ENCODE measurements around the gene PCYT1A. TPM values are rescaled to one million over a fixed set of nuclear protein-coding genes. Genes with fewer than 3 reads are reported as not detected.

PCYT1A gene
- total and polyA plus RNA-seq, 10 of the 15 experiments (the other 5 are each of a cell fraction or from before 2014, with no cell fraction given), result 10.8 to 64.3 (median 48.6) TPM

GRCh38 chr3:196192524-196193051 is 94.9 kb downstream of the PCYT1A start:
- 2% methylated on average over 14 of the region's 14 CpGs for WGBS (ENCODE audit: insufficient coverage, insufficient replicate concordance, low lambda C conversion rate, missing lambda C conversion rate)
- Histone ChIP-seq H3K4me1 (ENCODE audit: control insufficient read depth, insufficient read depth, low read length) (peaks cover 50% of the 10 kb centered on the region), H3K4me3 (peak overlapping the region; percentile 53; the same call in 1 of the 2 replicates), H3K4me2 (ENCODE audit: control insufficient read depth, insufficient read depth) (peak overlapping the region; percentile 67), H2AFZ (ENCODE audit: control insufficient read depth, low read depth, low read length) (peak overlapping the region; percentile 61), H3K27me3 (replicated peaks in 1 of 2; ENCODE audit: control insufficient read depth in 2 of 2, insufficient read depth in 2 of 2, low read length in 1 of 2) (no peaks in the 10 kb centered on the region), H3K9me3 (replicated peaks; ENCODE audit: control insufficient read depth, insufficient read depth, low read length) (no peaks in the 10 kb centered on the region), H4K20me1 (ENCODE audit: control insufficient read depth, insufficient read depth) (no peaks in the 10 kb centered on the region), H3K36me3 (ENCODE audit: control insufficient read depth in 2 of 2, insufficient read depth in 2 of 2, low read length in 1 of 2) (no peaks in the 10 kb centered on the region), H3K79me2 (ENCODE audit: control insufficient read depth, insufficient read depth, low read length) (no peaks in the 10 kb centered on the region; the same call in 1 of the 2 replicates), H3K27ac (ENCODE audit: control insufficient read depth, insufficient read depth) (peak overlapping the region; percentile 83), H3K9ac (ENCODE audit: control insufficient read depth, insufficient read depth, low read length) (peak overlapping the region; percentile 66)
- BruUV-seq (replicated peaks), result no TSS peak
- CTCF ChIA-PET, result interaction anchor here (0.8 to 6.6 kb wide), 8 partner anchors 12 to 171 kb away, joined by 3 to 121 read pairs (median 5); no protein-coding TSS in a partner anchor
- POLR2A ChIA-PET, result interaction anchor here (0.5 to 6.1 kb wide), 11 partner anchors 12 to 217 kb away, joined by 3 to 61 read pairs (median 5); no protein-coding TSS in a partner anchor
- DNase-seq (ENCODE audit: low read depth, low spot score) (no peak), ATAC-seq (peak; percentile 64), FAIRE-seq (peak; percentile 88)
- RAD21 ChIA-PET (ENCODE audit: unreplicated experiment), result interaction anchor here (0.5 to 6.5 kb wide), 18 partner anchors 9 to 297 kb away, joined by 3 to 113 read pairs (median 6); no protein-coding TSS in a partner anchor
- intact Hi-C loops (cut with micrococcal nuclease; ENCODE audit: unreplicated experiment), result loop anchor here (1.0 to 10.0 kb wide), 3 partner anchors 9 to 288 kb away; partner anchors contain the start of gene TNK2
- in situ Hi-C loops (cut with MboI), result loop anchor here (5.0 kb wide), 1 partner anchor 115 kb away; no protein-coding TSS in a partner anchor
- SMC1A ChIA-PET (ENCODE audit: uncharacterized antibody, unreplicated experiment), result interaction anchor here (0.5 to 9.7 kb wide), 15 partner anchors 11 to 321 kb away, joined by 3 to 151 read pairs (median 5); no protein-coding TSS in a partner anchor
- peak; percentile 75; the same call in 1 of the 2 replicates for TF ChIP-seq YBX1 (IDR thresholded peaks at IDR 0.05)
- TF ChIP-seq E2F4 (IDR thresholded peaks at IDR 0.05; ENCODE audit: low read depth, low read length), result no peak
- TF ChIP-seq IKZF1 (conservative IDR thresholded peaks at IDR 0.05), result peak; percentile 98
- TF ChIP-seq BHLHE40 (IDR thresholded peaks at IDR 0.05; ENCODE audit: borderline replicate concordance in 1 of 2, low read depth in 2 of 2, low read length in 1 of 2), result peak in 1 of 2 experiments; percentile 66; a peak in 2 of 4 replicates
- TF ChIP-seq, protein P1, sequence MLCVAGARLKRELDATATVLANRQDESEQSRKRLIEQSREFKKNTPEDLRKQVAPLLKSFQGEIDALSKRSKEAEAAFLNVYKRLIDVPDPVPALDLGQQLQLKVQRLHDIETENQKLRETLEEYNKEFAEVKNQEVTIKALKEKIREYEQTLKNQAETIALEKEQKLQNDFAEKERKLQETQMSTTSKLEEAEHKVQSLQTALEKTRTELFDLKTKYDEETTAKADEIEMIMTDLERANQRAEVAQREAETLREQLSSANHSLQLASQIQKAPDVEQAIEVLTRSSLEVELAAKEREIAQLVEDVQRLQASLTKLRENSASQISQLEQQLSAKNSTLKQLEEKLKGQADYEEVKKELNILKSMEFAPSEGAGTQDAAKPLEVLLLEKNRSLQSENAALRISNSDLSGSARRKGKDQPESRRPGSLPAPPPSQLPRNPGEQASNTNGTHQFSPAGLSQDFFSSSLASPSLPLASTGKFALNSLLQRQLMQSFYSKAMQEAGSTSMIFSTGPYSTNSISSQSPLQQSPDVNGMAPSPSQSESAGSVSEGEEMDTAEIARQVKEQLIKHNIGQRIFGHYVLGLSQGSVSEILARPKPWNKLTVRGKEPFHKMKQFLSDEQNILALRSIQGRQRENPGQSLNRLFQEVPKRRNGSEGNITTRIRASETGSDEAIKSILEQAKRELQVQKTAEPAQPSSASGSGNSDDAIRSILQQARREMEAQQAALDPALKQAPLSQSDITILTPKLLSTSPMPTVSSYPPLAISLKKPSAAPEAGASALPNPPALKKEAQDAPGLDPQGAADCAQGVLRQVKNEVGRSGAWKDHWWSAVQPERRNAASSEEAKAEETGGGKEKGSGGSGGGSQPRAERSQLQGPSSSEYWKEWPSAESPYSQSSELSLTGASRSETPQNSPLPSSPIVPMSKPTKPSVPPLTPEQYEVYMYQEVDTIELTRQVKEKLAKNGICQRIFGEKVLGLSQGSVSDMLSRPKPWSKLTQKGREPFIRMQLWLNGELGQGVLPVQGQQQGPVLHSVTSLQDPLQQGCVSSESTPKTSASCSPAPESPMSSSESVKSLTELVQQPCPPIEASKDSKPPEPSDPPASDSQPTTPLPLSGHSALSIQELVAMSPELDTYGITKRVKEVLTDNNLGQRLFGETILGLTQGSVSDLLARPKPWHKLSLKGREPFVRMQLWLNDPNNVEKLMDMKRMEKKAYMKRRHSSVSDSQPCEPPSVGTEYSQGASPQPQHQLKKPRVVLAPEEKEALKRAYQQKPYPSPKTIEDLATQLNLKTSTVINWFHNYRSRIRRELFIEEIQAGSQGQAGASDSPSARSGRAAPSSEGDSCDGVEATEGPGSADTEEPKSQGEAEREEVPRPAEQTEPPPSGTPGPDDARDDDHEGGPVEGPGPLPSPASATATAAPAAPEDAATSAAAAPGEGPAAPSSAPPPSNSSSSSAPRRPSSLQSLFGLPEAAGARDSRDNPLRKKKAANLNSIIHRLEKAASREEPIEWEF (IDR thresholded peaks at IDR 0.05; ENCODE audit: insufficient replicate concordance, low read depth, low read length), result no peak
- TF ChIP-seq SMARCA5 (IDR thresholded peaks at IDR 0.05), result peak; percentile 93
- no peak for TF ChIP-seq SPI1 (IDR thresholded peaks at IDR 0.05; ENCODE audit: borderline replicate concordance, insufficient read depth, low read depth, low read length)
- TF ChIP-seq SRF (IDR thresholded peaks at IDR 0.05; ENCODE audit: low read depth in 2 of 2, low read length in 2 of 2), result peak; percentile 34 to 87; a peak in 3 of 4 replicates
- TF ChIP-seq MTA2 (IDR thresholded peaks at IDR 0.05; ENCODE audit: low read depth), result peak; percentile 68
- peak; percentile 23; the same call in 1 of the 2 replicates for TF ChIP-seq LARP7 (IDR thresholded peaks at IDR 0.05)
- TF ChIP-seq MEF2B (IDR thresholded peaks at IDR 0.05; ENCODE audit: partially characterized antibody, poor library complexity, severe bottlenecking), result peak; percentile 99
- peak; percentile 50; the same call in 1 of the 2 replicates for TF ChIP-seq EED (IDR thresholded peaks at IDR 0.05; ENCODE audit: low read depth)
- TF ChIP-seq, protein P2, sequence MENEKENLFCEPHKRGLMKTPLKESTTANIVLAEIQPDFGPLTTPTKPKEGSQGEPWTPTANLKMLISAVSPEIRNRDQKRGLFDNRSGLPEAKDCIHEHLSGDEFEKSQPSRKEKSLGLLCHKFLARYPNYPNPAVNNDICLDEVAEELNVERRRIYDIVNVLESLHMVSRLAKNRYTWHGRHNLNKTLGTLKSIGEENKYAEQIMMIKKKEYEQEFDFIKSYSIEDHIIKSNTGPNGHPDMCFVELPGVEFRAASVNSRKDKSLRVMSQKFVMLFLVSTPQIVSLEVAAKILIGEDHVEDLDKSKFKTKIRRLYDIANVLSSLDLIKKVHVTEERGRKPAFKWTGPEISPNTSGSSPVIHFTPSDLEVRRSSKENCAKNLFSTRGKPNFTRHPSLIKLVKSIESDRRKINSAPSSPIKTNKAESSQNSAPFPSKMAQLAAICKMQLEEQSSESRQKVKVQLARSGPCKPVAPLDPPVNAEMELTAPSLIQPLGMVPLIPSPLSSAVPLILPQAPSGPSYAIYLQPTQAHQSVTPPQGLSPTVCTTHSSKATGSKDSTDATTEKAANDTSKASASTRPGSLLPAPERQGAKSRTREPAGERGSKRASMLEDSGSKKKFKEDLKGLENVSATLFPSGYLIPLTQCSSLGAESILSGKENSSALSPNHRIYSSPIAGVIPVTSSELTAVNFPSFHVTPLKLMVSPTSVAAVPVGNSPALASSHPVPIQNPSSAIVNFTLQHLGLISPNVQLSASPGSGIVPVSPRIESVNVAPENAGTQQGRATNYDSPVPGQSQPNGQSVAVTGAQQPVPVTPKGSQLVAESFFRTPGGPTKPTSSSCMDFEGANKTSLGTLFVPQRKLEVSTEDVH (IDR thresholded peaks at IDR 0.05; ENCODE audit: low read depth, partially characterized antibody), result peak; percentile 51
- 0 out of 2 replicates have a peak, but pooled peaks have one; percentile 7 for TF ChIP-seq CBFB (IDR thresholded peaks at IDR 0.05; ENCODE audit: low read depth)

All from GM12878 (cell line).